CMK (cell line): ENCODE data around the gene DLG2.
"Not testable (repeated sequence)": the region's sequence is repeated elsewhere in the genome, so short reads cannot be mapped to it uniquely, and the experiment has no call there.

ENCODE experiments used
- DNase-seq: peaks from one replicate; pipeline ENCODE4 v3.0.0-alpha.2; 2010; ENCODE audit warnings: low read depth

Gene DLG2

GRCh38 chr11:83455356-83455755 lies 2171.8 kb downstream of the DLG2 start:
- no peak for DNase-seq

DNA sequence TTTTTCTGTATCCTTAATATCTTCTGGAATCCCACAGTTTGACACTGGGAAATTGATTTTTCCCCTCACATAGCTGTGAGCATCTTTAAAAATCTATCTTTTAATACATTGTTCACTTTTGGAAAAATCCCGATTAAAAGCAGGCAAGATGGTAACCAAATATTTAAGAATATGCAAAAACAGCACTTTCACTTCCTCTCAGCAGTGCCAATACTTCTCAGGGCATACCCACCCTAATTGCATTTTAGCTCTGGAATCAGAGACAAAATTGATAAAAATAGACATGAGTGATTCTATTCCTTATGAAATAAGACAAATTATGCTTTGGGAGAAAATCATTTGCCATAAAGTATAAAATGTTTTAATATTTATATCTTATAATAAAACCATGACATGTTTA lies 2172.5 kb downstream of the DLG2 start:
- no peak for DNase-seq

GRCh38 chr11:83449338-83449913 lies 2177.7 kb downstream of the DLG2 start:
- DNase-seq = no peak

DNA sequence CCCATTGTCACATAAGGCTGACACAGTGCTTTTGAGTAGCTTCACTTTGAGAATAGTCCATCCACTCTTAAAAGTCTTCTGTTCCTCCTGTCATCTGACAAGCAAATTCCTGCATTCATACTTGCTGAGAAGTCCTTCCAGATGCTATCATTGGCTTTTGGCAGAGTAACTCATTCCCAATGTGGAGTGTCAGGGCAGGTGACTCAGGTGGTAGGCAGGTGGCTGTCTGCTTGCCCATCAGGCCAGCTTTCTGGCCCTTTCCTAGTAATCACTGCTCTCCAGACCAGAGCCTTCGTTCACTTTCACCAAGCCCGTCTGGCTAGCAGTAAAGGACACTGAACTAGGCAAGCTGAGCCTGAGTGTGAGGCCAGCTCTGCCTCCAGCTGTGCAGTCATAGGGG lies 2178.5 kb downstream of the DLG2 start:
- DNase-seq = no peak

DNA sequence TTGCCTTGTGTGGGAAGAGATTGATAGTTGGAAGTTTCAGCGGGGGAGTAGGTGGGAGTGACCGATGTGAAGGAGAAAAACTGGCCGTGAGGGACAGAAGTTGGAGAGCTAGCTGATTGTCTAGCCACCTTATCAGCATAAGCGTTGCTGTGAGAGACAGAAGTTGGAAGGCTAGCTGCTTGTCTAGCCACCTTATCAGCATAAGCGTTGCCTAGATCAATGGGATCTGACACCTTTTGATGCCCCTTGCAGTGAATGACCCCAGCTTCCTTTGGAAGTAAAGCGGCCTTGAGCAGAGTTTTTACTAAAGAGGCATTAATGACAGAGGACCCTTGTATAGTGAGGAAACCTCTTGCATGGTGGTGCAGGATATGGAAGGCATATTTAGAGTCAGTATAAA lies 2183.3 kb downstream of the DLG2 start:
- DNase-seq = not testable (repeated sequence)

DNA sequence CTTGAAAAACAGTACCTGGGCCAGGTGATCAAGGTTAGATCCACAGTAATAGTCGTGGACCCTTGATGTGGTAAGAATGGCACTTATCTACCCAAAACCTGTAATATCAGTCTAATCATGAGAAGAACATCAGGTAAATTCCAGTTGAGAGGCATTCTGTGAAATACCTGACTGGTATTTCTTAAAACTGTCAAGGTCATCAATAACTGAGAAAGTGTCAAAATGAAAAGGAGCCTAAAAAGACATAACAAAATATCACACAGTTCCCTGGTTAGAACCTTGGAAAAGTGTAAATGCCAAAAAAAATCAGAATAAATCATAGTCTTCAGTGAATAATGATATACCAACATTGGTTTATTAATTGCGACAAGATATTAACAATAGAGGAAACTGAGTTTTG lies 2185.5 kb downstream of the DLG2 start:
- DNase-seq = no peak

DNA sequence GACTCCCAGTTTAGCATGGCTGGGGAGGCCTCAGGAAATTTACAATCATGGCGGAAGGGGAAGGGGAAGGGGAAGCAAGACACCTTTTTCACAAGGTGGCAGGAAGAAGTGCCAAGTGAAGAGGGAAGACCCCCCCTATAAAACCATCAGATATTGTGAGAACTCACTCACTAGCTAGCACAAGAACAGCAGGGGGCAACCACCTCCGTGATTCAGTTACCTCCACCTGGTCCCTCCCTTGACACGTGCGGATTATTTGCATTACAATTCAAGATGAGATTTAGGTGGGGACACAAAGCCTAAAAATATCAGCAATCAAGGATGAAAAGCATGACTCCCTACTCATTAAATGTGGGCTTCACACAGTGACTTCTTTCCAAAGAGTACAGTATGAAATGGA lies 2186.0 kb downstream of the DLG2 start:
- DNase-seq = no peak

DNA sequence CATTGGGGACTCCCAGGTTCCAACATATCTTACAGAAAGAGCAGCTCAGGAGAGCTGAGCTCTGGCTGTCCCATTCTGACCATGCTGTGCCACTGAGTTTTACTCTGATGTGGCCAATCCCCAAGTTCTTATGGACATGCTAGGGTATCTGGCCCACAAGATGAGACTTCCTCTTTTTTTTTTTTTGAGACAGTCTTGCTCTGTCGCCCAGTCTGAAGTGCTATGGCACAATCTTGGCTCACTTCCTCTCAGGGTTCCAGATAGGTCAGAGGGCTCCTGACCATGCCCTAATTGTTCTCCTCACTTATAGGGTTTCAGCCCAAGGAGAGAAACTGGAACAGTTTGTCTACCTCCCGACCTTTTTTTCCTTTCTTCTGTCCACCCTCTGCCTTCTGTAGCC lies 2188.7 kb downstream of the DLG2 start:
- no peak for DNase-seq

- DNase-seq = no peak
Observed at GRCh38 chr11:83437939-83438338, 2189.2 kb downstream of the DLG2 start.

DNA sequence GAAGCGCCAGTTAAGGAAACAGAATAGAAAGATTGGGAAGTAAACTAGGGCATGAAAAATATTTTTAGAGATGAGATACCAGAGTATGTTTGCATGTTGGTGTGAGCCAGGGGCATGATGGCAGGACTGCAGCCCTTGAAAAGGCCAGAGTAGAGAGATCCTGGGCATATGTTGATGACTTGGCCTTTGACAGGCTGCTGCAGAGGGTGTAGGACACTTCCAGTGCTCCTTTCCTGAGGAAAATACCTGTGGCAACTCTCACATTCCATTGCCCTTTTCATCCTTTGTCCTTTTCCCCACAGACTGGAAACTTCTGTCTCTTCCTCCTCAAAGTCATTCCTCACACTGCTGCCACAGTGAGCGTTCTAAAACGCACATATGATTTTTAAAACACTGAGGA lies 2190.3 kb downstream of the DLG2 start:
- DNase-seq = no peak

DNA sequence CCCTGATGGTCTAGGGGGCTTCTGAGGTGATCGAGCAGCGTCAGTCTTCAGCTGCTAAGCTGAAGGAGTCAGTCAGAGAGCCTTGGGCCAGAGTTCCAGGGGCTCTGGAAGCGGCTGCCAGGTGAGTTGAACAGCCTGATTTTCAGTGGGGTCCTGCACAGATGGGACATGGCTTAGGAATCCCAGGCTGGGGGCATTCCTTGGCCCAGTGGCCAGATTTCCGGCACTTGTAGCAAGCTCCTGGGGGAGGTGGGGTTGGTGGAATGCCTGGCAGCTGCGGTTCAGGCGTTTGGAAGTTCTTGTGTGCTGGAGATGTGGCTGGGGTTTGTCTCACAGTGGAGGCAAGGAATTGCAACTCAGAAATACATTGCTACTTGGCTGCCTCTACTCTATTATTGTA lies 2192.3 kb downstream of the DLG2 start:
- not testable (repeated sequence) for DNase-seq

GRCh38 chr11:83427943-83428342 lies 2199.2 kb downstream of the DLG2 start:
- DNase-seq = no peak

- no peak for DNase-seq
Observed at GRCh38 chr11:83427501-83427900, 2199.6 kb downstream of the DLG2 start.

DNA sequence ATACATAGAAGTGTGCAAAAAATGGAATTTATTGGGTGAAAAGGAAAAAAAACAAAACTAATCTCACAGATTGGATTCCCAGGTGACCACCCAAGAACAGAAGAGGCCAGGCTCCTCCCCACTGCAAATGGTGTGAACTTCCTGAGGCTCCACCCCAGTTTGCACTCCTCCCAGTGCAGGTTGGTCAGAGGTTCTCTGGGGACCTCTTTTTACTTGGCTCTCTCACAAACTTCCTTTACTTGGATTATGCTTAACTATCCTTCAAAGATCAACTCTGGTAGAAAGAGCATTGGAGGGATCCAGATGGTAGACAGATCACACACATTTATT lies 2202.0 kb downstream of the DLG2 start:
- no peak for DNase-seq

DNA sequence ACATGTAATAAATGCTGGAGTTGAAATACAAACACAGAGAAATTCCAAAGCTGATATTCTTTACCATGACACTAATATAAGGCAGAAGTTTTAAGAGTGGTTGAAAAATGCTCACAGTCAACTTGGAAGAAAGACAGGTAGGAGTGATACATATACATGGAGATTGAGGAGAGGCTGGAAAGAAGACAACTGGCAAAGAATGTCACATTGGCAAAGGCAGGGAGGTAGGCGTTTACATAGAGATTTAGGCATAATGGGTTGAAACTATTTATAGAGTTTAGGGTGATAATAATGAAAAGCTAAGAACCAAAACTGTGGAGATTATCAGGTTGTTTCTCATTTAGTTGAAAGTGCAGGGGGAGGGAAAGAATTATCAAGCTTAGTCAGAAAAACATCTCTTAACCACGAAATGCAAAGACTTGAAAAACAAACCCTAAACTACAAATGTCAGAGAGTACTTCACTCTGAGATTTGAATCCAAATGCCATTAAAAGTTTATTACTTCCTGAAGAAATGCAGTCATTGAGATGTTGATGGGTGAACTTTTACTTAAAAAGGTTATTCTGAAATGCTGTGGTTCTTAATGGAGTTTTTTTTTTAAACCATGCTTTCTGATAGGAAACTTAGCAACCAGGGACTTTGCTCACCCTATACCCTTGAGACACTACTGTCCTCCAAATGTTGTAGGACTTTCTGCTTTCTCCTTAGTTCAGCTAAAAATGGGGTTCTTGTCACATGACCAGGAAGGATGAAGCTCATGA lies 2202.6 kb downstream of the DLG2 start:
- no peak for DNase-seq

GRCh38 chr11:83422641-83423040 lies 2204.5 kb downstream of the DLG2 start:
- DNase-seq = not testable (repeated sequence)

GRCh38 chr11:83410605-83411565 lies 2216.3 kb downstream of the DLG2 start:
- no peak for DNase-seq

- no peak for DNase-seq
Observed at GRCh38 chr11:83409891-83410290, 2217.3 kb downstream of the DLG2 start.

DNA sequence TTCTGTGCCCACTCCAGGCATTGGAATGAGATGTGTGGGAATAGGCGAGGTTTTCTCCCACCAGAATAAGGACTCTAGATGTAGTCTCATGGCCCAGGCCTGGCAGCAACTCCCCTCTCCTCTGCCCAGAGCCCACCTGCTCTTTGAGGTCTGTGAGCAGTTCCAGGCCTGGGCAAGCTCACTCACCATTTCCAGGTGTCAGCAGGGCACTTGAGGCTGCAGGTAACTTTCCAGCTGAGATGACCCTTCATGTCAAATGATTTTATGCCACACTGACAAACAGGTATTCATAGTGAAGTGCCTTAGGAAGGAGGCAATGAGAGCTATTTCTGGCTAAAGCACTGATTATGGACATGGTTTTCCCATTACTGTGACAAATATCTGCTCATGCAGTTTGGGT lies 2217.7 kb downstream of the DLG2 start:
- DNase-seq = no peak

DNA sequence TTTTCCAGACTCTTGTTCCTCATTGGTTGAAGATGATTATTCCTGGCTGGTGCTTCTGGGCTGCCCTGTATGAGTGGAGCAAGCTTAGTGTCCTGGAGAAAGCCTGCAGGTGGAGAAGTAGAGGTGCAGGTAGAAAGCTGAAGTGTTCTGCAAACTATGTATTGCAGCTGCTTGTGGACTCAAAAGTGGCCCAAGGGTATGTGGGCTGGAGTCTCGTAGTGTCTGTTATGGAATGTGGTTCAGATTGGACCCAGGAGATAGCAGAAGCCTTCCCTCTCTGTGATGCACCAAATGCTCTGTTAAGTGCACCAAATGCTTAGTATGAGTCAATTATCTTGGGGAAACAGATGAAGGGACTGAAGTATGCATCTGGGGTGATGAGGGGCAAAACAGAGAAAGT lies 2218.2 kb downstream of the DLG2 start:
- no peak for DNase-seq
